Renal cortex interstitium (tissue), 11 donors: ENCODE measurements around the gene CD109. TPM values are rescaled to one million over a fixed set of nuclear protein-coding genes. Genes with fewer than 3 reads are reported as not detected.
"Not testable (repeated sequence)": the region's sequence is repeated elsewhere in the genome, so short reads cannot be mapped to it uniquely, and the experiment has no call there.

Experiments used
- DNase-seq, 11 donors: peaks; one replicate each; pipeline ENCODE4 v3.0.0-alpha.2; 2013; ENCODE audit warnings: low read depth in 9 of 11, low spot score in 4 of 11; ENCODE audit errors: extremely low read depth in 1 of 11
- polyA plus RNA-seq, 3 donors: library from polyadenylated mRNA; unstranded; fragments of 120-200 nt; gene quantifications; one replicate each; pipeline ENCODE4 v1.2.1, GENCODE V29; 2013; ENCODE audit not compliant: insufficient read length in 3 of 3

Gene CD109
- polyA plus RNA-seq, 3 donors = 11.9 to 14.9 (median 12.8) TPM

GRCh38 chr6:73679009-73679408 is 17.0 kb upstream of the CD109 start:
- DNase-seq = no peak

- DNase-seq = not testable (repeated sequence)
Observed at GRCh38 chr6:73679846-73680245, 16.2 kb upstream of the CD109 start.

GRCh38 chr6:73680289-73680918 is 15.6 kb upstream of the CD109 start:
- DNase-seq = no peak

GRCh38 chr6:73683574-73683973 is 12.4 kb upstream of the CD109 start:
- not testable (repeated sequence) for DNase-seq

- no peak for DNase-seq
Observed at GRCh38 chr6:73688351-73688750, 7.7 kb upstream of the CD109 start.

GRCh38 chr6:73690056-73690455 is 5.9 kb upstream of the CD109 start:
- no peak for DNase-seq

GRCh38 chr6:73691512-73691911 is 4.5 kb upstream of the CD109 start:
- DNase-seq = no peak

GRCh38 chr6:73694711-73695411 is 1.1 kb upstream of the CD109 start:
- no peak for DNase-seq

GRCh38 chr6:73696966-73697655 is 1.1 kb downstream of the CD109 start:
- no peak for DNase-seq

GRCh38 chr6:73699676-73700459 is 3.9 kb downstream of the CD109 start:
- no peak for DNase-seq

- no peak for DNase-seq
Observed at GRCh38 chr6:73702444-73702843, 6.4 kb downstream of the CD109 start.

- DNase-seq = no peak
Observed at GRCh38 chr6:73703466-73703865, 7.5 kb downstream of the CD109 start.

GRCh38 chr6:73704260-73704659 is 8.3 kb downstream of the CD109 start:
- no peak for DNase-seq

- no peak for DNase-seq
Observed at GRCh38 chr6:73704798-73705197, 8.8 kb downstream of the CD109 start.

- no peak for DNase-seq
Observed at GRCh38 chr6:73706971-73707370, 11.0 kb downstream of the CD109 start.

GRCh38 chr6:73710470-73710869 is 14.5 kb downstream of the CD109 start:
- no peak for DNase-seq

- no peak for DNase-seq
Observed at GRCh38 chr6:73710948-73711347, 14.9 kb downstream of the CD109 start.

- DNase-seq = no peak
Observed at GRCh38 chr6:73712535-73713173, 16.7 kb downstream of the CD109 start.
